ENCODE results near the gene ZNF346.

The ZNF346 gene

GRCh38 chr5:177070536-177071191 is 48.2 kb downstream of the ZNF346 start:
- DNase-seq (ENCODE audit: low spot score), result peak; percentile 79

- peak; percentile 71 for DNase-seq (ENCODE audit: low spot score)
Observed at GRCh38 chr5:177071666-177072385, 49.3 kb downstream of the ZNF346 start.

GRCh38 chr5:177077335-177077734 is 54.8 kb downstream of the ZNF346 start:
- DNase-seq (ENCODE audit: low spot score), result no peak

- DNase-seq (ENCODE audit: low spot score), result no peak
Observed at GRCh38 chr5:177079606-177080005, 57.1 kb downstream of the ZNF346 start.

- DNase-seq (ENCODE audit: low spot score), result no peak
Observed at GRCh38 chr5:177080265-177080664, 57.8 kb downstream of the ZNF346 start.

GRCh38 chr5:177081859-177082258 is 59.4 kb downstream of the ZNF346 start:
- no peak for DNase-seq (ENCODE audit: low spot score)

GRCh38 chr5:177083357-177083756 is 60.9 kb downstream of the ZNF346 start:
- DNase-seq (ENCODE audit: low spot score), result no peak

- no peak for DNase-seq (ENCODE audit: low spot score)
Observed at GRCh38 chr5:177084175-177084574, 61.7 kb downstream of the ZNF346 start.

- DNase-seq (ENCODE audit: low spot score), result no peak
Observed at GRCh38 chr5:177085985-177086653, 63.6 kb downstream of the ZNF346 start.

GRCh38 chr5:177086654-177087397 is 64.3 kb downstream of the ZNF346 start, which contains the start of gene FGFR4:
FGFR4 (plus strand) TSS chr5:177086915; CDS start chr5:177089603, 2,688 bp downstream.
- peak; percentile 94 for DNase-seq (ENCODE audit: low spot score)

- no peak for DNase-seq (ENCODE audit: low spot score)
Observed at GRCh38 chr5:177087398-177088005, 65.0 kb downstream of the ZNF346 start.

GRCh38 chr5:177089127-177089526 is 66.6 kb downstream of the ZNF346 start:
- no peak for DNase-seq (ENCODE audit: low spot score)

- DNase-seq (ENCODE audit: low spot score), result no peak
Observed at GRCh38 chr5:177089825-177090641, 67.5 kb downstream of the ZNF346 start.

- no peak for DNase-seq (ENCODE audit: low spot score)
Observed at GRCh38 chr5:177090813-177091212, 68.3 kb downstream of the ZNF346 start.

GRCh38 chr5:177091232-177091631 is 68.7 kb downstream of the ZNF346 start:
- no peak for DNase-seq (ENCODE audit: low spot score)

GRCh38 chr5:177092178-177093081 is 69.9 kb downstream of the ZNF346 start:
- no peak for DNase-seq (ENCODE audit: low spot score)

- no peak for DNase-seq (ENCODE audit: low spot score)
Observed at GRCh38 chr5:177093082-177093712, 70.7 kb downstream of the ZNF346 start.

GRCh38 chr5:177093803-177094202 is 71.3 kb downstream of the ZNF346 start:
- DNase-seq (ENCODE audit: low spot score), result no peak

Measured in germinal center (tissue), 1 donor.